SK-N-SH (cell line): ENCODE data around the gene C16orf92. TPM values are rescaled to one million over a fixed set of nuclear protein-coding genes. Genes with fewer than 3 reads are reported as not detected.

Experiments
- CTCF ChIA-PET: fragments of 300-600, 350-600 bp; formaldehyde crosslinking; extraction: SDS; loops from one replicate; lab custom pipeline; 2021; lab: Yijun Ruan, JAX
- POLR2A ChIA-PET: fragments of 350-600 bp; sonication (Branson Sonifier 250); formaldehyde crosslinking; extraction: SDS; loops from one replicate; lab custom pipeline; 2020; ENCODE audit warnings: antibody characterized with exemption, inconsistent platforms; lab: Yijun Ruan, JAX
- DNase-seq: peaks from one replicate; pipeline ENCODE4 v3.0.0; 2012
- H2AFZ ChIP-seq: fragments of 200-600 bp; sonication (generic); 2 replicates; pipeline ENCODE4 v1.8.1; 2016; ENCODE audit warnings: antibody characterized with exemption, mild to moderate bottlenecking, low read depth
- H3F3A ChIP-seq: fragments of 200-600 bp; sonication (generic); replicated peaks from 2 replicates; pipeline ENCODE3; 2016; ENCODE audit warnings: antibody characterized with exemption, mild to moderate bottlenecking; ENCODE audit not compliant: insufficient read depth
- H3K27ac ChIP-seq, 2 experiments: fragments of 200-500 bp in 1 of 2; fragments of 200-600 bp in 1 of 2; sonication (Bioruptor generic) in 1 of 2; sonication (generic), shearing (Covaris generic) in 1 of 2; 2 replicates each; pipeline versions ENCODE4 v1.5.1 to v1.6.1; 2014 to 2016; ENCODE audit warnings: low read depth in 2 of 2, inconsistent platforms in 1 of 2, low read length in 1 of 2, mild to moderate bottlenecking in 1 of 2, mixed read lengths in 1 of 2
- H3K27me3 ChIP-seq: fragments of 200-600 bp; sonication (generic), shearing (Covaris generic); 2 replicates; pipeline ENCODE4 v1.6.1; 2016; ENCODE audit warnings: mixed run types; ENCODE audit not compliant: insufficient read depth
- H3K36me3 ChIP-seq, 2 experiments: fragments of 200-500 bp in 1 of 2; fragments of 200-600 bp in 1 of 2; sonication (Bioruptor generic) in 1 of 2; sonication (generic) in 1 of 2; replicated peaks in 1 of 2; 2 replicates each; pipeline versions ENCODE3 to v1.5.1; 2014 to 2016; ENCODE audit warnings: low read length in 1 of 2, mild to moderate bottlenecking in 1 of 2; ENCODE audit not compliant: insufficient read depth in 2 of 2, control insufficient read depth in 1 of 2
- H3K4me1 ChIP-seq, 2 experiments: fragments of 200-500 bp in 1 of 2; fragments of 200-600 bp in 1 of 2; sonication (Bioruptor generic) in 1 of 2; sonication (generic), shearing (Covaris generic) in 1 of 2; 2 replicates each; pipeline versions ENCODE4 v1.5.1 to v1.6.1; 2014 to 2016; ENCODE audit warnings: low read depth in 1 of 2, low read length in 1 of 2, mixed run types in 1 of 2; ENCODE audit not compliant: insufficient read depth in 2 of 2, control insufficient read depth in 1 of 2
- H3K4me2 ChIP-seq: fragments of 200-600 bp; sonication (generic), shearing (Covaris generic); 2 replicates; pipeline ENCODE4 v1.6.1; 2017; ENCODE audit warnings: mixed run types
- H3K4me3 ChIP-seq, 2 experiments: fragments of 200-500 bp in 1 of 2; fragments of 200-600 bp in 1 of 2; sonication (Bioruptor generic) in 1 of 2; sonication (generic), shearing (Covaris generic) in 1 of 2; 2 replicates each; pipeline versions ENCODE4 v1.5.1 to v1.8.1; 2014 to 2016; ENCODE audit warnings: low read depth in 2 of 2, inconsistent platforms in 1 of 2, low read length in 1 of 2, mild to moderate bottlenecking in 1 of 2, mixed read lengths in 1 of 2, moderate library complexity in 1 of 2
- H3K79me2 ChIP-seq: fragments of 200-600 bp; sonication (generic); 2 replicates; pipeline ENCODE4 v1.8.1; 2017; ENCODE audit warnings: mild to moderate bottlenecking; ENCODE audit not compliant: insufficient read depth
- H3K9ac ChIP-seq: fragments of 200-600 bp; sonication (generic); 2 replicates; pipeline ENCODE4 v1.6.1; 2017; ENCODE audit warnings: mixed run types
- H3K9me2 ChIP-seq: fragments of 200-600 bp; sonication (generic); 2 replicates; pipeline ENCODE4 v1.6.1; 2017; ENCODE audit warnings: mixed run types
- H3K9me3 ChIP-seq: fragments of 200-600 bp; sonication (generic); 2 replicates; pipeline ENCODE4 v1.6.1; 2017; ENCODE audit warnings: mixed run types, mild to moderate bottlenecking, moderate library complexity
- H4K20me1 ChIP-seq: fragments of 200-600 bp; sonication (generic); 2 replicates; pipeline ENCODE4 v1.6.1; 2017; ENCODE audit warnings: mild to moderate bottlenecking, mixed run types; ENCODE audit not compliant: insufficient read depth
- ELF1 ChIP-seq: IDR thresholded peaks from 2 replicates; pipeline ENCODE4 v1.4.0; 2012
- EP300 ChIP-seq, 2 experiments: IDR thresholded peaks; 2 replicates each; pipeline versions ENCODE4 v1.4.0 to v1.6.1; 2012; ENCODE audit warnings: borderline replicate concordance in 1 of 2, low read depth in 1 of 2, low read length in 1 of 2
- EZH2phosphoT487 ChIP-seq: fragments of 200-600 bp; sonication (generic); IDR thresholded peaks from 2 replicates; pipeline ENCODE4 v1.6.1; 2017; ENCODE audit warnings: low read depth, mixed run types, mild to moderate bottlenecking, antibody characterized with exemption, moderate library complexity, borderline replicate concordance
- FOXJ3 ChIP-seq: sonication (generic); formaldehyde crosslinking; IDR thresholded peaks from 2 replicates; pipeline ENCODE4 v1.5.1; 2020; ENCODE audit warnings: mild to moderate bottlenecking, missing genetic modification reagents
- FOXM1 ChIP-seq: IDR thresholded peaks from 2 replicates; pipeline ENCODE4 v1.4.0; 2012; ENCODE audit warnings: low read depth, mild to moderate bottlenecking
- GATA2 ChIP-seq: sonication (generic); formaldehyde crosslinking; IDR thresholded peaks from 2 replicates; pipeline ENCODE4 v1.5.0; 2020; ENCODE audit warnings: mild to moderate bottlenecking, missing genetic modification reagents
- IRF3 ChIP-seq: fragments of 150-350 bp; IDR thresholded peaks from 2 replicates; pipeline ENCODE4 v1.6.1; 2016; ENCODE audit warnings: mild to moderate bottlenecking, low read depth, low read length
- JUND ChIP-seq: IDR thresholded peaks from 2 replicates; pipeline ENCODE4 v1.4.0; 2012
- NFIC ChIP-seq: IDR thresholded peaks from 2 replicates; pipeline ENCODE4 v1.4.0; 2012; ENCODE audit warnings: borderline replicate concordance
- NRF1 ChIP-seq: IDR thresholded peaks from 2 replicates; pipeline ENCODE4 v1.6.1; 2012; ENCODE audit warnings: low read depth, mild to moderate bottlenecking, low read length
- RAD21 ChIP-seq: IDR thresholded peaks from 2 replicates; pipeline ENCODE4 v1.6.1; 2012; ENCODE audit warnings: mild to moderate bottlenecking, low read length
- REST ChIP-seq: IDR thresholded peaks from 2 replicates; pipeline ENCODE4 v1.6.1; 2012; ENCODE audit warnings: mild to moderate bottlenecking, low read depth, low read length, moderate library complexity
- RXRA ChIP-seq: IDR thresholded peaks from 2 replicates; pipeline ENCODE4 v1.4.0; 2012; ENCODE audit warnings: low read depth, mild to moderate bottlenecking, borderline replicate concordance
- TAF1 ChIP-seq: IDR thresholded peaks from 2 replicates; pipeline ENCODE4 v1.6.1; 2012; ENCODE audit warnings: low read depth, mild to moderate bottlenecking, low read length, moderate library complexity, borderline replicate concordance
- TCF12 ChIP-seq: IDR thresholded peaks from 2 replicates; pipeline ENCODE4 v1.4.0; 2012
- TEAD4 ChIP-seq: IDR thresholded peaks from 2 replicates; pipeline ENCODE4 v1.4.0; 2012; ENCODE audit warnings: mild to moderate bottlenecking, borderline replicate concordance; ENCODE audit not compliant: insufficient read depth
- USF1 ChIP-seq: IDR thresholded peaks from 2 replicates; pipeline ENCODE4 v1.4.0; 2012; ENCODE audit warnings: low read depth, borderline replicate concordance
- YY1 ChIP-seq: IDR thresholded peaks from 2 replicates; pipeline ENCODE4 v1.4.0; 2012; ENCODE audit warnings: low read depth, mild to moderate bottlenecking
- ZBTB33 ChIP-seq: IDR thresholded peaks from 2 replicates; pipeline ENCODE4 v1.4.0; 2012; ENCODE audit warnings: low read depth, borderline replicate concordance
- WGBS: methylation state at CpG from one replicate; pipeline ENCODE4 v1.1.6; 2017; ENCODE audit warnings: low lambda C conversion rate; 5-methylcytosine and 5-hydroxymethylcytosine counted together
- polyA plus RNA-seq, 3 experiments: library from polyadenylated mRNA; depleted of rRNA; stranded (reverse); fragments of >200 nt; gene quantifications; 2 replicates each; pipeline ENCODE4 v1.2.3, GENCODE V29; 2012

C16orf92 gene
- polyA plus RNA-seq, 1 of the 3 experiments (the other 2 are of a cell fraction) = not detected

GRCh38 chr16:30007378-30007895, 15.6 kb upstream of the C16orf92 start:
- DNase-seq = no peak
- no peak for TF ChIP-seq TAF1
- no peak for TF ChIP-seq USF1
- TF ChIP-seq ELF1 = no peak
- no peak for TF ChIP-seq GATA2 (CRISPR knock-in tag)
- no peak for TF ChIP-seq ZBTB33
- TF ChIP-seq EZH2phosphoT487 = no peak
- no peak for TF ChIP-seq EP300 (IDR thresholded peaks at IDR 0.05; ENCODE audit: borderline replicate concordance in 1 of 2, low read depth in 1 of 2, low read length in 1 of 2)
- TF ChIP-seq TEAD4 = no peak
- no peak for TF ChIP-seq RXRA
- no peak for TF ChIP-seq NFIC
- TF ChIP-seq RAD21 = no peak
- no peak for TF ChIP-seq JUND
- no peak for TF ChIP-seq FOXJ3 (CRISPR knock-in tag)
- no peak for TF ChIP-seq NRF1
- TF ChIP-seq YY1 = no peak
- no peak for TF ChIP-seq FOXM1
- no peak for TF ChIP-seq IRF3
- TF ChIP-seq TCF12 = no peak
- no peak for TF ChIP-seq REST
- Histone ChIP-seq H2AFZ (no peak overlapping the region), H3K79me2 (no peaks in the 10 kb centered on the region), H3K4me3 (no peak overlapping the region), H3K9ac (no peak overlapping the region), H3K27ac (no peak overlapping the region), H3K9me3 (no peaks in the 10 kb centered on the region), H3K9me2 (no peaks in the 10 kb centered on the region), H3K4me1 (peaks cover 0 to 5% of the 10 kb centered on the region in 2 experiments; a peak in 1 of 4 replicates), H3K36me3 (peaks cover 0 to 6% of the 10 kb centered on the region in 2 experiments), H3K27me3 (no peaks in the 10 kb centered on the region), H3F3A (no peaks in the 10 kb centered on the region), H4K20me1 (no peaks in the 10 kb centered on the region), H3K4me2 (no peak overlapping the region)
- ChIA-PET CTCF (interaction anchor here (1.0 to 4.7 kb wide), 4 partner anchors 21 to 200 kb away, joined by 3 to 41 read pairs (median 4); partner anchors contain the start of gene TAOK2), POLR2A (interaction anchor here (0.6 kb wide), 1 partner anchor 55 kb away, joined by 3 read pairs; no protein-coding TSS in a partner anchor)
- WGBS = 94% methylated on average over 7 of the region's 11 CpGs
